GOT3 (cell line): ENCODE results near the gene IRS1.

ENCODE experiments used
- DNase-seq: peaks from one replicate; lab custom pipeline; 2025; ENCODE audit warnings: mixed read lengths; lab: John Stamatoyannopoulos, UW

Gene IRS1

GRCh38 chr2:226758921-226759640 is 40.5 kb downstream of the IRS1 start:
- no peak for DNase-seq

- no peak for DNase-seq
Measured at GRCh38 chr2:226756131-226756530, 43.5 kb downstream of the IRS1 start.

- no peak for DNase-seq
Measured at GRCh38 chr2:226755631-226756030, 44.0 kb downstream of the IRS1 start.

GRCh38 chr2:226754821-226755604 is 44.6 kb downstream of the IRS1 start:
- no peak for DNase-seq

- no peak for DNase-seq
Measured at GRCh38 chr2:226752887-226753286, 46.7 kb downstream of the IRS1 start.

GRCh38 chr2:226747288-226747687 is 52.3 kb downstream of the IRS1 start:
- no peak for DNase-seq

- no peak for DNase-seq
Measured at GRCh38 chr2:226746196-226746800, 53.3 kb downstream of the IRS1 start.

GRCh38 chr2:226743915-226744314 is 55.7 kb downstream of the IRS1 start:
- no peak for DNase-seq

- no peak for DNase-seq
Measured at GRCh38 chr2:226742347-226742746, 57.3 kb downstream of the IRS1 start.

GRCh38 chr2:226740039-226740648 is 59.5 kb downstream of the IRS1 start:
- no peak for DNase-seq

- no peak for DNase-seq
Measured at GRCh38 chr2:226739545-226740030, 60.0 kb downstream of the IRS1 start.

- DNase-seq = no peak
Measured at GRCh38 chr2:226738821-226739544, 60.6 kb downstream of the IRS1 start.

- no peak for DNase-seq
Measured at GRCh38 chr2:226738191-226738820, 61.3 kb downstream of the IRS1 start.

- DNase-seq = no peak
Measured at GRCh38 chr2:226736382-226736781, 63.2 kb downstream of the IRS1 start.

GRCh38 chr2:226733927-226734564 is 65.6 kb downstream of the IRS1 start:
- no peak for DNase-seq

GRCh38 chr2:226733189-226733858 is 66.3 kb downstream of the IRS1 start:
- no peak for DNase-seq

GRCh38 chr2:226732478-226733188 is 67.0 kb downstream of the IRS1 start:
- DNase-seq = no peak

GRCh38 chr2:226730481-226730880 is 69.1 kb downstream of the IRS1 start:
- no peak for DNase-seq

GRCh38 chr2:226728996-226729395 is 70.6 kb downstream of the IRS1 start:
- no peak for DNase-seq

GRCh38 chr2:226727251-226727650 is 72.4 kb downstream of the IRS1 start:
- DNase-seq = no peak
